SK-N-SH treated with all-trans-retinoic acid at 6 μM for 48 hours (cell line): ENCODE data around the gene TRPM5.

Experiments used
- ATAC-seq: fragments of 200-7000 bp; cut with Tn5 transposase; 3 replicates; pipeline ENCODE4 v1.9.1; 2020; ENCODE audit warnings: mild to moderate bottlenecking, moderate library complexity
- GLIS3 ChIP-seq: fragments of 250-450 bp; sonication (Bioruptor Pico); IDR thresholded peaks from 2 replicates; pipeline ENCODE4 v1.5.0; 2020; ENCODE audit warnings: mild to moderate bottlenecking, moderate library complexity
- ISL1 ChIP-seq: fragments of 250-450 bp; sonication (Bioruptor Pico); IDR thresholded peaks from 2 replicates; pipeline ENCODE4 v2.1.2; 2022; ENCODE audit warnings: mild to moderate bottlenecking, moderate library complexity
- OSR1 ChIP-seq: fragments of 250-450 bp; sonication (Bioruptor Pico); IDR thresholded peaks from 2 replicates; pipeline ENCODE4 v1.8.0; 2022; ENCODE audit warnings: moderate library complexity, mild to moderate bottlenecking, inconsistent platforms
- PATZ1 ChIP-seq: fragments of 250-450 bp; sonication (Bioruptor Pico); IDR thresholded peaks from 2 replicates; pipeline ENCODE4 v1.8.0; 2020; ENCODE audit warnings: mild to moderate bottlenecking, moderate library complexity, borderline replicate concordance
- POU6F1 ChIP-seq: fragments of 250-450 bp; sonication (Bioruptor Pico); IDR thresholded peaks from 2 replicates; pipeline ENCODE4 v1.8.0; 2021; ENCODE audit warnings: low read depth, mild to moderate bottlenecking, moderate library complexity, borderline replicate concordance
- PPARA ChIP-seq: fragments of 250-450 bp; sonication (Bioruptor Pico); IDR thresholded peaks from 2 replicates; pipeline ENCODE4 v1.5.0; 2020; ENCODE audit warnings: mild to moderate bottlenecking, borderline replicate concordance
- RARB ChIP-seq: fragments of 250-450 bp; sonication (Bioruptor Pico); IDR thresholded peaks from 2 replicates; pipeline ENCODE4 v1.8.0; 2021; ENCODE audit warnings: mild to moderate bottlenecking, moderate library complexity
- SNAI2 ChIP-seq: fragments of 250-450 bp; sonication (Bioruptor Pico); IDR thresholded peaks from 2 replicates; pipeline ENCODE4 v1.5.0; 2020; ENCODE audit warnings: mild to moderate bottlenecking, moderate library complexity
- TOX ChIP-seq: fragments of 250-450 bp; sonication (Bioruptor Pico); IDR thresholded peaks from 2 replicates; pipeline ENCODE4 v1.8.0; 2021; ENCODE audit warnings: mild to moderate bottlenecking, moderate library complexity, borderline replicate concordance
- ZC3H10 ChIP-seq: fragments of 250-450 bp; sonication (Bioruptor Pico); IDR thresholded peaks from 2 replicates; pipeline ENCODE4 v1.5.1; 2021; ENCODE audit warnings: mild to moderate bottlenecking, moderate library complexity
- ZFP30 ChIP-seq: fragments of 450-650 bp; formaldehyde crosslinking; IDR thresholded peaks from 2 replicates; pipeline ENCODE4 v1.5.0; 2022; ENCODE audit warnings: mild to moderate bottlenecking, moderate library complexity
- ZNF565 ChIP-seq: fragments of 450-650 bp; formaldehyde crosslinking; conservative IDR thresholded peaks from 2 replicates; pipeline ENCODE4 v1.5.0; 2020; ENCODE audit warnings: low read depth, mild to moderate bottlenecking, moderate library complexity
- ZNF70 ChIP-seq: fragments of 450-650 bp; formaldehyde crosslinking; IDR thresholded peaks from 2 replicates; pipeline ENCODE4 v1.5.0; 2020; ENCODE audit warnings: mild to moderate bottlenecking, moderate library complexity
- ZNF8 ChIP-seq: fragments of 450-650 bp; formaldehyde crosslinking; IDR thresholded peaks from 2 replicates; pipeline ENCODE4 v1.5.0; 2020; ENCODE audit warnings: mild to moderate bottlenecking, moderate library complexity
- TF ChIP-seq, protein P1 (sequence below): fragments of 250-450 bp; sonication (Bioruptor Pico); IDR thresholded peaks from 2 replicates; pipeline ENCODE4 v1.5.1; 2021; ENCODE audit warnings: mild to moderate bottlenecking, moderate library complexity
- TF ChIP-seq, protein P2 (sequence below): fragments of 250-450 bp; sonication (Bioruptor Pico); IDR thresholded peaks from 2 replicates; pipeline ENCODE4 v1.5.1; 2020; ENCODE audit warnings: low read depth, mild to moderate bottlenecking, moderate library complexity

TRPM5 gene

GRCh38 chr11:2459796-2460531, 15.7 kb upstream of the TRPM5 start:
- TF ChIP-seq ZC3H10 (CRISPR knock-in tag): no peak
- TF ChIP-seq PPARA (CRISPR knock-in tag): no peak
- ATAC-seq: no peak

DNA sequence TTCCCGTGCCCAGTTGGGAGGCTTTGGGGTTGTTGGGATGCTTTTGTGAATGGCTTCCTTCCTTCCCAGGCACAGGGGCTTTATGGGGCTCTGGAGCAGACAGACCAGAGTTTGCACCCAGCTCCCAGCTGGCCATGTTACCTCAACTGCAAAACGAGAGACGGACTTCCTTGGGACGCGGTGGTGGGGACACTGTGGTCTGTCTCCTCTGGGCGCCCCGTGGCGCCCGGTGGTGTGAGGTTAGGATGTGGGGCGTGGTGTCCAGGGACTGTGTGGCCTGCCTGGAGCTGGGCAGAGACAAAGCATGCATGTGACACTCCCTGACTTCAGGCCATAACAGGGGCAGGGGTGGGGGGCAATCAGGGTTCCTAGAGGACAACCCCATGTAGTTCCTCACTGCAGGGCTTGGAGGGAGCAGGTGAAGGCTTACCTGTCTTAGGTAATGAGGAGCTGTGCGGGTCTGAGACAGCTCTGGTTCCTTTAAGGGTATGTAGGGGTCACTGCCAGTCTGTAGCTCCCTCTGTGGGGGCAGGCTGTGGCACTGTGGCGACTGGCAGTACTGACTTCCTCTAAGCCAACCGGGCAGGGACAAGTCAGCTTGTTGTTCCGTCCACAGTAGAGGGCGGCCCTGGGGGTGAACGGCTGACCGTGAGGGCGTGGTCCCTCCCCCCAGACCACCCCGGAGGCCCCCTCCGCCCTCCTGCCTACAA, 14.9 kb upstream of the TRPM5 start:
- ATAC-seq: no peak

GRCh38 chr11:2458321-2458720, 14.0 kb upstream of the TRPM5 start:
- no peak for ATAC-seq
- TF ChIP-seq TOX (CRISPR knock-in tag) (no peak), OSR1 (CRISPR knock-in tag) (no peak), POU6F1 (CRISPR knock-in tag) (no peak), ZFP30 (no peak), GLIS3 (CRISPR knock-in tag) (no peak), PPARA (CRISPR knock-in tag) (no peak), ZNF70 (CRISPR knock-in tag) (no peak), ZNF8 (no peak), ISL1 (CRISPR knock-in tag) (no peak), ZC3H10 (CRISPR knock-in tag) (no peak)
- TF ChIP-seq, protein P1, sequence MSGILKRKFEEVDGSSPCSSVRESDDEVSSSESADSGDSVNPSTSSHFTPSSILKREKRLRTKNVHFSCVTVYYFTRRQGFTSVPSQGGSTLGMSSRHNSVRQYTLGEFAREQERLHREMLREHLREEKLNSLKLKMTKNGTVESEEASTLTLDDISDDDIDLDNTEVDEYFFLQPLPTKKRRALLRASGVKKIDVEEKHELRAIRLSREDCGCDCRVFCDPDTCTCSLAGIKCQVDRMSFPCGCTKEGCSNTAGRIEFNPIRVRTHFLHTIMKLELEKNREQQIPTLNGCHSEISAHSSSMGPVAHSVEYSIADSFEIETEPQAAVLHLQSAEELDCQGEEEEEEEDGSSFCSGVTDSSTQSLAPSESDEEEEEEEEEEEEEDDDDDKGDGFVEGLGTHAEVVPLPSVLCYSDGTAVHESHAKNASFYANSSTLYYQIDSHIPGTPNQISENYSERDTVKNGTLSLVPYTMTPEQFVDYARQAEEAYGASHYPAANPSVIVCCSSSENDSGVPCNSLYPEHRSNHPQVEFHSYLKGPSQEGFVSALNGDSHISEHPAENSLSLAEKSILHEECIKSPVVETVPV: no peak
- TF ChIP-seq, protein P2, sequence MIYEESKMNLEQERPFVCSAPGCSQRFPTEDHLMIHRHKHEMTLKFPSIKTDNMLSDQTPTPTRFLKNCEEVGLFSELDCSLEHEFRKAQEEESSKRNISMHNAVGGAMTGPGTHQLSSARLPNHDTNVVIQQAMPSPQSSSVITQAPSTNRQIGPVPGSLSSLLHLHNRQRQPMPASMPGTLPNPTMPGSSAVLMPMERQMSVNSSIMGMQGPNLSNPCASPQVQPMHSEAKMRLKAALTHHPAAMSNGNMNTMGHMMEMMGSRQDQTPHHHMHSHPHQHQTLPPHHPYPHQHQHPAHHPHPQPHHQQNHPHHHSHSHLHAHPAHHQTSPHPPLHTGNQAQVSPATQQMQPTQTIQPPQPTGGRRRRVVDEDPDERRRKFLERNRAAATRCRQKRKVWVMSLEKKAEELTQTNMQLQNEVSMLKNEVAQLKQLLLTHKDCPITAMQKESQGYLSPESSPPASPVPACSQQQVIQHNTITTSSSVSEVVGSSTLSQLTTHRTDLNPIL (CRISPR knock-in tag): no peak

More for the DNA sequence above, 14.9 kb upstream of the TRPM5 start:
- TF ChIP-seq SNAI2 (CRISPR knock-in tag) (no peak), POU6F1 (CRISPR knock-in tag) (no peak), RARB (CRISPR knock-in tag) (no peak), GLIS3 (CRISPR knock-in tag) (no peak), PATZ1 (CRISPR knock-in tag) (no peak), PPARA (CRISPR knock-in tag) (no peak), ZFP30 (no peak), OSR1 (CRISPR knock-in tag) (no peak), ISL1 (CRISPR knock-in tag) (no peak), ZNF565 (no peak)
- TF ChIP-seq, protein P1: no peak
- TF ChIP-seq, protein P2 (CRISPR knock-in tag): no peak
- TF ChIP-seq, all 23 proteins: peak for 0
